ENCODE results near the gene C17orf114.

Gene C17orf114

DNA sequence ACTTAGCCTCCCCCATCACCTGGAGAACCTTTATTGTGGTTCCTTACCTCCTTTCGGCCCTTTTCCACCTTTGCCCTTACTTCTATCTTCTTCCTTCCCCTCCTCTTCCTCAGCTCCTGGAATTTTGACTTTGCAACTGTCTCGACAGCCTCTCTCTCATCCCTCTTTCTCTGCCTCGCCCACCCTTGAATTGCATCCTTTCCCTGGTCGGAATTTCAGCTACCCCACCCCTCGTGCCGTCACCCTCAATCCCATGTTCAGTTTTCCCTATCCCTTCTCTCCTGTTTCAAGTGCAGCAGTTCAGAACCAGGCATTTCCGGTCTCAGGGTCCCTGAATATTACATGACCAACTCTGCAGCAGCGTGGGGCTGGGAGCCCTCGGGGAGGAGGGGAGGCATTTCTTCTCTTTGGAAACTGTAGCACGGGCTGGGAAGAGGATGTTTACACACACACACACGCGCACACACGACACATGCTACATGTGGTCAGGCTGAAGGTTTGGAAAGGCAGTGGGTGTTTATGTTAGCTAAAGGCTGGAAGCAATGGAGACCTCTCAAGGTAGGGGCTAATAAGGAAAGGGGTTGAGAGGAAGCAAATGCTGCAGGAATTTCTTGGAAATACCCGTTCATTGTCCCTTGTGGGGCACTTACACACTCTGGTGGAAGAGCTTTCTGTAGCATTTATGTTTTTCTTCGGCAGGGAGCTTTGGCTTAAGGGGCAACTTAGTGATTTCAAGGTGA is 32.0 kb upstream of the C17orf114 start:
- intact Hi-C loops (cut with micrococcal nuclease), result loop anchor here (1.0 kb wide), 1 partner anchor 48 kb away; no protein-coding TSS in a partner anchor
- CTCF ChIA-PET, result no interaction called here
- 0% methylated on average over 6 of the region's 15 CpGs; no CpG with 5 or more reads in 1 of the 2 experiments for WGBS, 2 experiments (ENCODE audit: extremely low coverage in 2 of 2, insufficient read length in 1 of 2)

More for the DNA sequence above, 32.0 kb upstream of the C17orf114 start:
- peak overlapping the region; percentile 93 for H3K4me2 ChIP-seq (ENCODE audit: low read depth, low read length)
- peaks cover 36% of the 10 kb centered on the region for H4K20me1 ChIP-seq (ENCODE audit: insufficient read depth, low read length)
- H2AK5ac ChIP-seq (ENCODE audit: low read depth, low read length), result peak overlapping the region; percentile 97
- H2AK9ac ChIP-seq (replicated peaks; ENCODE audit: low read depth, low read length, poor library complexity), result peak overlapping the region; percentile 99
- H3K18ac ChIP-seq (ENCODE audit: low read depth, low read length), result peak overlapping the region; percentile 48
- H3K4ac ChIP-seq (ENCODE audit: low read depth, low read length), result peak overlapping the region; percentile 95
- H3K36me3 ChIP-seq (ENCODE audit: control insufficient read depth, insufficient read depth, low read length), result peaks cover 5% of the 10 kb centered on the region; the same call in 1 of the 2 replicates
- H3K23ac ChIP-seq (ENCODE audit: low read depth, low read length), result peak overlapping the region; percentile 97
- peak overlapping the region; percentile 77 for H2BK5ac ChIP-seq (ENCODE audit: low read depth, low read length, poor library complexity, severe bottlenecking)
- H2BK15ac ChIP-seq (ENCODE audit: low read depth, low read length), result peak overlapping the region; percentile 93; the same call in 2 of the 3 replicates
- POLR2A ChIA-PET (ENCODE audit: unreplicated experiment), result no interaction called here
- TF ChIP-seq BHLHE40 (IDR thresholded peaks at IDR 0.05; ENCODE audit: low read depth, low read length) (peak; percentile 95), POLR2A (IDR thresholded peaks at IDR 0.05; ENCODE audit: low read depth, low read length) (no peak), CHD1 (IDR thresholded peaks at IDR 0.05; ENCODE audit: low read depth, low read length) (no peak), RAD21 (IDR thresholded peaks at IDR 0.05; ENCODE audit: low read length) (no peak), MXI1 (IDR thresholded peaks at IDR 0.05; ENCODE audit: borderline replicate concordance, low read depth, low read length) (peak; percentile 96), SMC3 (IDR thresholded peaks at IDR 0.05; ENCODE audit: low read depth, low read length) (no peak)
- TF ChIP-seq, protein P1, sequence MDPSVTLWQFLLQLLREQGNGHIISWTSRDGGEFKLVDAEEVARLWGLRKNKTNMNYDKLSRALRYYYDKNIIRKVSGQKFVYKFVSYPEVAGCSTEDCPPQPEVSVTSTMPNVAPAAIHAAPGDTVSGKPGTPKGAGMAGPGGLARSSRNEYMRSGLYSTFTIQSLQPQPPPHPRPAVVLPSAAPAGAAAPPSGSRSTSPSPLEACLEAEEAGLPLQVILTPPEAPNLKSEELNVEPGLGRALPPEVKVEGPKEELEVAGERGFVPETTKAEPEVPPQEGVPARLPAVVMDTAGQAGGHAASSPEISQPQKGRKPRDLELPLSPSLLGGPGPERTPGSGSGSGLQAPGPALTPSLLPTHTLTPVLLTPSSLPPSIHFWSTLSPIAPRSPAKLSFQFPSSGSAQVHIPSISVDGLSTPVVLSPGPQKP (IDR thresholded peaks at IDR 0.05; ENCODE audit: borderline replicate concordance, low read depth, low read length), result no peak
- no peaks in the 10 kb centered on the region for H3K27me3 ChIP-seq (ENCODE audit: control insufficient read depth, insufficient read depth, low read length)
- peak overlapping the region; percentile 82 to 87 for H4K8ac ChIP-seq (ENCODE audit: low read depth in 2 of 2, low read length in 2 of 2)
- H3K9ac ChIP-seq (ENCODE audit: low read depth, low read length), result peak overlapping the region; percentile 69
- H3K4me3 ChIP-seq (ENCODE audit: insufficient read depth, low read depth, low read length), result peak overlapping the region; percentile 77
- in situ Hi-C loops (cut with MboI; ENCODE audit: low sequenced_read_pairs) (no loop called here), dilution Hi-C loops (cut with HindIII; ENCODE audit: low sequenced_read_pairs, unreplicated experiment) (no loop called here)
- peak overlapping the region; percentile 54 for H4K5ac ChIP-seq (ENCODE audit: low read depth, low read length)
- H3K79me1 ChIP-seq (ENCODE audit: low read depth in 1 of 2, low read length in 2 of 2), result peaks cover 19 to 53% of the 10 kb centered on the region in 2 experiments; a peak in 3 of 4 replicates
- DNase-seq (peak; percentile 80), ATAC-seq (ENCODE audit: low read depth) (peak; percentile 33)
- peak overlapping the region; percentile 85; the same call in 1 of the 2 replicates for H2BK20ac ChIP-seq (ENCODE audit: low read depth, low read length)
- H3K27ac ChIP-seq (ENCODE audit: insufficient read depth, low read length), result peak overlapping the region; percentile 81
- H2AFZ ChIP-seq (replicated peaks; ENCODE audit: low read length, poor library complexity), result peak overlapping the region; percentile 95
- no peaks in the 10 kb centered on the region for H3K9me3 ChIP-seq (ENCODE audit: control insufficient read depth, insufficient read depth, low read length)
- peaks cover 25% of the 10 kb centered on the region for H3K9me1 ChIP-seq (ENCODE audit: insufficient read depth, low read length)
- peak overlapping the region; percentile 80; the same call in 1 of the 2 replicates for H3K56ac ChIP-seq (ENCODE audit: extremely low read depth, insufficient read depth, low read length)
- peak overlapping the region; percentile 88 for H4K91ac ChIP-seq (ENCODE audit: insufficient read depth, low read depth, low read length)
- peak overlapping the region; percentile 48 for H2BK120ac ChIP-seq (ENCODE audit: low read depth, low read length)
- H3K14ac ChIP-seq (replicated peaks; ENCODE audit: low read depth, low read length), result peak overlapping the region; percentile 94
- H3K4me1 ChIP-seq (ENCODE audit: control insufficient read depth, insufficient read depth, low read length), result peaks cover 6% of the 10 kb centered on the region; the same call in 1 of the 2 replicates
- BruUV-seq (replicated peaks), result no TSS peak
